Measurements from ENCODE around the gene COPB2. TPM values are rescaled to one million over a fixed set of nuclear protein-coding genes. Genes with fewer than 3 reads are reported as not detected.

The COPB2 gene
- total and polyA plus RNA-seq, 2 donors (not counting 1 experiment from before 2014, with no cell fraction given): 15.9 to 75.4 TPM

- no peaks in the 10 kb centered on the region for H3K79me2 ChIP-seq (ENCODE audit: control insufficient read depth, insufficient read depth, low read length)
- ATAC-seq (ENCODE audit: low read depth): no peak
Observed at GRCh38 chr3:139364549-139364948, 24.9 kb downstream of the COPB2 start.

GRCh38 chr3:139361276-139361675 is 28.2 kb downstream of the COPB2 start:
- Histone ChIP-seq H2AFZ (ENCODE audit: insufficient read depth, low read depth, low read length, poor library complexity, severe bottlenecking) (no peak overlapping the region), H3K4me2 (replicated peaks; ENCODE audit: low read depth, low read length, poor library complexity, severe bottlenecking) (no peak overlapping the region), H3K79me2 (ENCODE audit: control insufficient read depth, insufficient read depth, low read length) (no peaks in the 10 kb centered on the region), H3K9ac (ENCODE audit: low read length) (no peak overlapping the region), H3K27me3 (replicated peaks in 1 of 4; ENCODE audit: control extremely low read depth in 1 of 4, control insufficient read depth in 3 of 4, insufficient read depth in 4 of 4, low read length in 3 of 4) (no peaks in the 10 kb centered on the region), H3K9me3 (ENCODE audit: control extremely low read depth in 1 of 3, control insufficient read depth in 2 of 3, insufficient read depth in 1 of 3, low read length in 2 of 3) (no peaks in the 10 kb centered on the region), H3K4me1 (ENCODE audit: control insufficient read depth in 2 of 2, insufficient read depth in 2 of 2, low read length in 2 of 2) (no peaks in the 10 kb centered on the region), H3K27ac (ENCODE audit: low read length in 2 of 2) (no peak overlapping the region), H3K4me3 (ENCODE audit: control extremely low read depth in 1 of 5, extremely low read depth in 1 of 5, insufficient read depth in 1 of 5, low read depth in 2 of 5, low read length in 4 of 5) (no peak overlapping the region), H3K36me3 (replicated peaks in 1 of 2; ENCODE audit: control extremely low read depth in 1 of 2, control insufficient read depth in 1 of 2, extremely low read depth in 1 of 2, insufficient read depth in 2 of 2, low read length in 1 of 2) (peaks cover 31 to 96% of the 10 kb centered on the region in 2 experiments), H4K20me1 (ENCODE audit: control insufficient read depth, insufficient read depth, low read length, poor library complexity, severe bottlenecking) (peaks cover 5% of the 10 kb centered on the region)
- no CpG with 5 or more reads among the region's 2 CpGs for WGBS (ENCODE audit: insufficient coverage)
- Mint-ChIP-seq H3K9me3 (ENCODE audit: insufficient read depth) (no peaks in the 10 kb centered on the region), H3K4me1 (peaks cover 3% of the 10 kb centered on the region), H3K27ac (no peak overlapping the region), H3K4me3 (no peak overlapping the region), H3K27me3 (no peaks in the 10 kb centered on the region)
- ChIA-PET CTCF (interaction anchor here (1.8 kb wide), 1 partner anchor 10 kb away, joined by 4 read pairs; no protein-coding TSS in a partner anchor), POLR2A (no interaction called here)
- DNase-seq: no peak
- ATAC-seq (ENCODE audit: low read depth): no peak
- intact Hi-C loops (cut with micrococcal nuclease): no loop called here
- TF ChIP-seq CTCF (IDR thresholded peaks at IDR 0.05) (no peak), EZH2 (IDR thresholded peaks at IDR 0.05; ENCODE audit: borderline replicate concordance, insufficient read depth, low read depth, low read length, poor library complexity, severe bottlenecking) (no peak)

More at GRCh38 chr3:139364549-139364948, 24.9 kb downstream of the COPB2 start:
- Histone ChIP-seq H3K4me2 (replicated peaks; ENCODE audit: low read depth, low read length, poor library complexity, severe bottlenecking) (no peak overlapping the region), H3K9me3 (ENCODE audit: control extremely low read depth in 1 of 3, control insufficient read depth in 2 of 3, insufficient read depth in 1 of 3, low read length in 2 of 3) (no peaks in the 10 kb centered on the region), H3K27me3 (replicated peaks in 1 of 4; ENCODE audit: control extremely low read depth in 1 of 4, control insufficient read depth in 3 of 4, insufficient read depth in 4 of 4, low read length in 3 of 4) (no peaks in the 10 kb centered on the region), H3K27ac (ENCODE audit: low read length in 2 of 2) (no peak overlapping the region), H3K4me1 (ENCODE audit: control insufficient read depth in 2 of 2, insufficient read depth in 2 of 2, low read length in 2 of 2) (no peaks in the 10 kb centered on the region), H3K4me3 (ENCODE audit: control extremely low read depth in 1 of 5, extremely low read depth in 1 of 5, insufficient read depth in 1 of 5, low read depth in 2 of 5, low read length in 4 of 5) (no peak overlapping the region), H3K36me3 (replicated peaks in 1 of 2; ENCODE audit: control extremely low read depth in 1 of 2, control insufficient read depth in 1 of 2, extremely low read depth in 1 of 2, insufficient read depth in 2 of 2, low read length in 1 of 2) (peaks cover 21 to 92% of the 10 kb centered on the region in 2 experiments), H3K9ac (ENCODE audit: low read length) (no peak overlapping the region), H2AFZ (ENCODE audit: insufficient read depth, low read depth, low read length, poor library complexity, severe bottlenecking) (no peak overlapping the region), H4K20me1 (ENCODE audit: control insufficient read depth, insufficient read depth, low read length, poor library complexity, severe bottlenecking) (peaks cover 5% of the 10 kb centered on the region)
- Mint-ChIP-seq H3K4me3 (no peak overlapping the region), H3K27ac (no peak overlapping the region), H3K27me3 (no peaks in the 10 kb centered on the region), H3K4me1 (no peaks in the 10 kb centered on the region), H3K9me3 (ENCODE audit: insufficient read depth) (no peaks in the 10 kb centered on the region)
- POLR2A ChIA-PET: no interaction called here
- TF ChIP-seq CTCF (IDR thresholded peaks at IDR 0.05) (no peak), EZH2 (IDR thresholded peaks at IDR 0.05; ENCODE audit: borderline replicate concordance, insufficient read depth, low read depth, low read length, poor library complexity, severe bottlenecking) (no peak)
- no CpG with 5 or more reads among the region's 1 CpG for WGBS (ENCODE audit: insufficient coverage)
- intact Hi-C loops (cut with micrococcal nuclease): no loop called here
- CTCF ChIA-PET: no interaction called here
- no peak for DNase-seq

All from B cell (primary cell).